CD14-positive monocyte (primary cell): ENCODE measurements around the gene FNIP1. TPM values are rescaled to one million over a fixed set of nuclear protein-coding genes. Genes with fewer than 3 reads are reported as not detected.
A peak's percentile ranks its signal among the peaks of the same experiment; 100 is the strongest.

ENCODE experiments used
- DNase-seq, 3 donors: peaks; one replicate each; pipeline ENCODE4 v3.0.0-alpha.2; 2011 to 2022
- H2AFZ ChIP-seq: 2 replicates; pipeline ENCODE4 v1.6.0; 2012; ENCODE audit warnings: mild to moderate bottlenecking, low read depth, low read length, inconsistent platforms; ENCODE audit not compliant: insufficient read depth, poor library complexity, severe bottlenecking
- H3K27ac ChIP-seq, 2 donors: 1 replicate in 1 of 2; 2 replicates in 1 of 2; pipeline ENCODE4 v1.5.1; 2012 to 2013; ENCODE audit warnings: low read length in 2 of 2, control low read depth in 1 of 2, inconsistent platforms in 1 of 2, low read depth in 1 of 2, mild to moderate bottlenecking in 1 of 2
- H3K27me3 ChIP-seq, 2 donors: one replicate each; pipeline versions ENCODE4 v1.6.0 to v1.6.1; 2011 to 2013; ENCODE audit warnings: low read length in 2 of 2; ENCODE audit not compliant: control insufficient read depth in 2 of 2, insufficient read depth in 2 of 2
- H3K36me3 ChIP-seq, 2 donors: replicated peaks in 1 of 2; 1 replicate in 1 of 2; 2 replicates in 1 of 2; pipeline versions ENCODE4 v1.5.1 to v1.6.1; 2012 to 2013; ENCODE audit warnings: low read length in 2 of 2, control low read depth in 1 of 2, inconsistent platforms in 1 of 2, mild to moderate bottlenecking in 1 of 2; ENCODE audit not compliant: insufficient read depth in 2 of 2, control insufficient read depth in 1 of 2
- H3K4me1 ChIP-seq, 2 donors: 1 replicate in 1 of 2; 2 replicates in 1 of 2; pipeline versions ENCODE4 v1.5.1 to v1.6.1; 2012 to 2013; ENCODE audit warnings: low read length in 2 of 2, control low read depth in 1 of 2, inconsistent platforms in 1 of 2, mild to moderate bottlenecking in 1 of 2, moderate library complexity in 1 of 2; ENCODE audit not compliant: insufficient read depth in 2 of 2, control insufficient read depth in 1 of 2
- H3K4me2 ChIP-seq: replicated peaks from 2 replicates; pipeline ENCODE3; 2012; ENCODE audit warnings: low read length, moderate library complexity, mild to moderate bottlenecking; ENCODE audit not compliant: poor library complexity, severe bottlenecking; ENCODE audit errors: extremely low read depth
- H3K4me3 ChIP-seq, 3 experiments: fragments of 200-600 bp in 1 of 3; sonication (generic) in 1 of 3; replicated peaks in 1 of 3; 1 replicate in 2 of 3; 2 replicates in 1 of 3; pipeline ENCODE4 v1.5.1; 2011 to 2013; ENCODE audit warnings: low read length in 3 of 3, mild to moderate bottlenecking in 3 of 3, control low read depth in 2 of 3, low read depth in 2 of 3, inconsistent platforms in 1 of 3, moderate library complexity in 1 of 3
- H3K79me2 ChIP-seq: 2 replicates; pipeline ENCODE4 v1.6.0; 2012; ENCODE audit warnings: mild to moderate bottlenecking, control low read depth, inconsistent platforms, low read length, moderate library complexity; ENCODE audit not compliant: insufficient read depth
- H3K9ac ChIP-seq: 2 replicates; pipeline ENCODE4 v1.6.0; 2017; ENCODE audit warnings: low read length, mild to moderate bottlenecking; ENCODE audit not compliant: insufficient read depth, poor library complexity, severe bottlenecking
- H3K9me3 ChIP-seq, 2 donors: replicated peaks in 1 of 2; 1 replicate in 1 of 2; 2 replicates in 1 of 2; pipeline versions ENCODE4 v1.5.1 to v1.6.1; 2012 to 2013; ENCODE audit warnings: low read length in 2 of 2, control low read depth in 1 of 2; ENCODE audit not compliant: control insufficient read depth in 1 of 2, insufficient read depth in 1 of 2
- H4K20me1 ChIP-seq: 2 replicates; pipeline ENCODE4 v1.6.0; 2012; ENCODE audit warnings: mild to moderate bottlenecking, low read length, control low read depth, moderate library complexity; ENCODE audit not compliant: insufficient read depth
- H3K27ac Mint-ChIP-seq, 7 donors: one replicate each; pipeline ENCODE4 v1.8.0; 2020; ENCODE audit warnings: mild to moderate bottlenecking in 7 of 7, mixed read lengths in 7 of 7, moderate library complexity in 6 of 7, inconsistent platforms in 2 of 7
- H3K27me3 Mint-ChIP-seq, 3 donors: one replicate each; pipeline ENCODE4 v1.8.0; 2021 to 2022; ENCODE audit warnings: low read depth in 3 of 3, mild to moderate bottlenecking in 3 of 3, mixed read lengths in 3 of 3, moderate library complexity in 3 of 3, inconsistent platforms in 1 of 3
- H3K36me3 Mint-ChIP-seq, 2 donors: one replicate each; pipeline ENCODE4 v1.8.0; 2020; ENCODE audit warnings: mixed read lengths in 2 of 2, inconsistent platforms in 1 of 2, mild to moderate bottlenecking in 1 of 2
- H3K4me1 Mint-ChIP-seq: one replicate; pipeline ENCODE4 v1.8.0; 2020; ENCODE audit warnings: mild to moderate bottlenecking, mixed read lengths
- H3K4me3 Mint-ChIP-seq, 2 donors: one replicate each; pipeline ENCODE4 v1.8.0; 2020; ENCODE audit warnings: mild to moderate bottlenecking in 2 of 2, mixed read lengths in 2 of 2, moderate library complexity in 1 of 2
- H3K9me3 Mint-ChIP-seq, 7 donors: one replicate each; pipeline ENCODE4 v1.8.0; 2020 to 2022; ENCODE audit warnings: mixed read lengths in 7 of 7, mild to moderate bottlenecking in 6 of 7, moderate library complexity in 6 of 7, inconsistent platforms in 2 of 7
- CTCF ChIP-seq: fragments of 200-600 bp; IDR thresholded peaks from one replicate; pipeline ENCODE4 v1.8.0; 2022; ENCODE audit warnings: antibody characterized with exemption, mild to moderate bottlenecking
- WGBS: methylation state at CpG from one replicate; pipeline ENCODE4 v1.1.5; 2013; ENCODE audit warnings: missing lambda C conversion rate; ENCODE audit not compliant: insufficient coverage; 5-methylcytosine and 5-hydroxymethylcytosine counted together
- intact Hi-C, 2 donors: fragments of 100-400 bp; cut with micrococcal nuclease; formaldehyde crosslinking; loops; one replicate each; pipeline versions ENCODE4 v1.15.0 to v1.15.1; 2023
- polyA plus RNA-seq, 3 donors: library from polyadenylated mRNA; depleted of rRNA in 1 of 3; unstranded in 2 of 3; stranded (reverse) in 1 of 3; fragments of 300-500 nt in 2 of 3; fragments of >200 nt in 1 of 3; fragmentation: Illumina TruSeq in 2 of 3; gene quantifications; 1 replicate in 2 of 3; 2 replicates in 1 of 3; pipeline ENCODE4 v1.2.3, GENCODE V29; 2012 to 2021

Gene FNIP1
- polyA plus RNA-seq, 3 donors, result 13.6 to 17.3 (median 16.3) TPM

- no peak overlapping the region for H3K4me2 ChIP-seq
- no peak overlapping the region for H3K9ac ChIP-seq
- no peaks in the 10 kb centered on the region for H3K27me3 Mint-ChIP-seq
- peaks cover 43 to 60% of the 10 kb centered on the region in 2 donors for H3K36me3 Mint-ChIP-seq
- peaks cover 3 to 4% of the 10 kb centered on the region in 2 donors for H3K9me3 ChIP-seq
- no peaks in the 10 kb centered on the region for H3K27me3 ChIP-seq
- H3K4me1 ChIP-seq, result peaks cover 8 to 10% of the 10 kb centered on the region in 2 donors
- no peak overlapping the region for H2AFZ ChIP-seq
- DNase-seq, result no peak
- H3K27ac Mint-ChIP-seq, result peak overlapping the region in 3 of 7 donors; percentile 15 to 46 (median 20)
- no peaks in the 10 kb centered on the region for H4K20me1 ChIP-seq
- no peak overlapping the region for H3K4me3 Mint-ChIP-seq
- peaks cover 0 to 8% (median 3%) of the 10 kb centered on the region in 7 donors for H3K9me3 Mint-ChIP-seq
- WGBS, result 96% methylated on average over 5 of the region's 7 CpGs
- intact Hi-C loops, result no loop called here
- no peak for TF ChIP-seq CTCF
- H3K79me2 ChIP-seq, result peaks cover 5% of the 10 kb centered on the region
- no peak overlapping the region for H3K27ac ChIP-seq
- no peak overlapping the region for H3K4me3 ChIP-seq
- peaks cover 27 to 53% of the 10 kb centered on the region in 2 donors for H3K36me3 ChIP-seq
- H3K4me1 Mint-ChIP-seq, result peaks cover 9% of the 10 kb centered on the region
Measured at GRCh38 chr5:131685516-131686171, 111.2 kb downstream of the FNIP1 start.

GRCh38 chr5:131684595-131684994, 112.2 kb downstream of the FNIP1 start:
- no peaks in the 10 kb centered on the region for H4K20me1 ChIP-seq
- no peaks in the 10 kb centered on the region for H3K9me3 ChIP-seq
- Mint-ChIP-seq H3K27ac (no peak overlapping the region), H3K4me1 (peaks cover 15% of the 10 kb centered on the region), H3K27me3 (no peaks in the 10 kb centered on the region), H3K36me3 (peaks cover 41 to 50% of the 10 kb centered on the region in 2 donors), H3K4me3 (no peak overlapping the region), H3K9me3 (no peaks in the 10 kb centered on the region)
- H3K4me2 ChIP-seq, result no peak overlapping the region
- peaks cover 10 to 16% of the 10 kb centered on the region in 2 donors for H3K4me1 ChIP-seq
- no peak for DNase-seq
- H3K27ac ChIP-seq, result no peak overlapping the region
- peaks cover 5% of the 10 kb centered on the region for H3K79me2 ChIP-seq
- H3K9ac ChIP-seq, result no peak overlapping the region
- intact Hi-C loops, result no loop called here
- TF ChIP-seq CTCF, result no peak
- no peak overlapping the region for H3K4me3 ChIP-seq
- H2AFZ ChIP-seq, result no peak overlapping the region
- no peaks in the 10 kb centered on the region for H3K27me3 ChIP-seq
- peaks cover 20 to 48% of the 10 kb centered on the region in 2 donors for H3K36me3 ChIP-seq
